Gastrocnemius medialis (tissue), 4 donors: ENCODE results near the gene JAKMIP1.

Experiments used
- CTCF ChIP-seq, 5 experiments: fragments of 450-650 bp in 3 of 5; fragments of 200-600 bp in 2 of 5; sonication (generic) in 2 of 5; IDR thresholded peaks in 4 of 5; conservative IDR thresholded peaks in 1 of 5; 1 replicate in 4 of 5; 2 replicates in 1 of 5; pipeline ENCODE4 v1.5.1; 2016 to 2019; ENCODE audit warnings: antibody characterized with exemption in 5 of 5, mild to moderate bottlenecking in 3 of 5, moderate library complexity in 3 of 5
- POLR2A ChIP-seq, 2 donors: fragments of 450-650 bp; IDR thresholded peaks; one replicate each; pipeline ENCODE4 v1.6.1; 2017; ENCODE audit warnings: antibody characterized with exemption in 2 of 2, mild to moderate bottlenecking in 2 of 2, moderate library complexity in 2 of 2

- TF ChIP-seq CTCF (IDR thresholded peaks at IDR 0.05 in 4 of 5, conservative IDR thresholded peaks at IDR 0.05 in 1 of 5) (no peak), POLR2A (IDR thresholded peaks at IDR 0.05) (no peak)
These were observed 198.5 kb downstream of the JAKMIP1 start for GRCh38 chr4:6001680-6002491.
